Lung microvascular endothelial cell (primary cell): ENCODE results near the gene RTN3. TPM values are rescaled to one million over a fixed set of nuclear protein-coding genes. Genes with fewer than 3 reads are reported as not detected.
A peak's percentile ranks its signal among the peaks of the same experiment; 100 is the strongest.
"Not testable (repeated sequence)": the region's sequence is repeated elsewhere in the genome, so short reads cannot be mapped to it uniquely, and the experiment has no call there.

Experiments used
- DNase-seq, 2 donors: peaks; one replicate each; pipeline versions ENCODE4 v3.0.0 to v3.0.0-alpha.2; 2010; ENCODE audit warnings: low read depth in 2 of 2
- total RNA-seq: library from RNA; depleted of rRNA; stranded (reverse); fragments of >200 nt; gene quantifications from 2 replicates; pipeline ENCODE4 v1.2.1, GENCODE V29; 2014

RTN3 gene, protein sequence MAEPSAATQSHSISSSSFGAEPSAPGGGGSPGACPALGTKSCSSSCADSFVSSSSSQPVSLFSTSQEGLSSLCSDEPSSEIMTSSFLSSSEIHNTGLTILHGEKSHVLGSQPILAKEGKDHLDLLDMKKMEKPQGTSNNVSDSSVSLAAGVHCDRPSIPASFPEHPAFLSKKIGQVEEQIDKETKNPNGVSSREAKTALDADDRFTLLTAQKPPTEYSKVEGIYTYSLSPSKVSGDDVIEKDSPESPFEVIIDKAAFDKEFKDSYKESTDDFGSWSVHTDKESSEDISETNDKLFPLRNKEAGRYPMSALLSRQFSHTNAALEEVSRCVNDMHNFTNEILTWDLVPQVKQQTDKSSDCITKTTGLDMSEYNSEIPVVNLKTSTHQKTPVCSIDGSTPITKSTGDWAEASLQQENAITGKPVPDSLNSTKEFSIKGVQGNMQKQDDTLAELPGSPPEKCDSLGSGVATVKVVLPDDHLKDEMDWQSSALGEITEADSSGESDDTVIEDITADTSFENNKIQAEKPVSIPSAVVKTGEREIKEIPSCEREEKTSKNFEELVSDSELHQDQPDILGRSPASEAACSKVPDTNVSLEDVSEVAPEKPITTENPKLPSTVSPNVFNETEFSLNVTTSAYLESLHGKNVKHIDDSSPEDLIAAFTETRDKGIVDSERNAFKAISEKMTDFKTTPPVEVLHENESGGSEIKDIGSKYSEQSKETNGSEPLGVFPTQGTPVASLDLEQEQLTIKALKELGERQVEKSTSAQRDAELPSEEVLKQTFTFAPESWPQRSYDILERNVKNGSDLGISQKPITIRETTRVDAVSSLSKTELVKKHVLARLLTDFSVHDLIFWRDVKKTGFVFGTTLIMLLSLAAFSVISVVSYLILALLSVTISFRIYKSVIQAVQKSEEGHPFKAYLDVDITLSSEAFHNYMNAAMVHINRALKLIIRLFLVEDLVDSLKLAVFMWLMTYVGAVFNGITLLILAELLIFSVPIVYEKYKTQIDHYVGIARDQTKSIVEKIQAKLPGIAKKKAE
- total RNA-seq: 42.7 and 49.8 TPM in 2 replicates

DNA sequence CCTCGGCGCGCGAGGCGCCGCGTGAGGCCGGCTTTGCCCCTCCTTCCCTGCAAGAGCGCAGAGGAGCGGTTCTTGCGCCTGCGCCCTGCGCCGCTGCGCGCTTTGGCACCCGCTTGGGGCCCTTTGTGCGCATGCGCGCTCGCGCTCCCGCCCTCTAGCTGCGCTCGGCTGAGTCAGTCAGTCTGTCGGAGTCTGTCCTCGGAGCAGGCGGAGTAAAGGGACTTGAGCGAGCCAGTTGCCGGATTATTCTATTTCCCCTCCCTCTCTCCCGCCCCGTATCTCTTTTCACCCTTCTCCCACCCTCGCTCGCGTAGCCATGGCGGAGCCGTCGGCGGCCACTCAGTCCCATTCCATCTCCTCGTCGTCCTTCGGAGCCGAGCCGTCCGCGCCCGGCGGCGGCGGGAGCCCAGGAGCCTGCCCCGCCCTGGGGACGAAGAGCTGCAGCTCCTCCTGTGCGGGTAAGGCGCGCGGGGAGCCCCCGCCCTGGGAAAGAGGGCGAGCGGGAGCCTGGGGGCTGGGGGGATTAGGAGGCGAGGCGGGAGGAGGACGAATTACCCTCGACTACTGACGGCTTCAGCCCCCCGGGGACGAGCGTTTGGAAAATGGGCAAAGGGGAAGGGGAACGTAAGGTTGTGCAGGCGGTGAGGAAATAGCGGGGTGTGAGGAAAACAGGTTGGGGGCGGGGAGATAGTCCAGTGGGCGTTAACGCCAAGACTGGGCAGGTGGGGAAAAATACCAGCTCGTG is at the start of gene RTN3:
TSS of gene RTN3 (plus strand) at position 180 of the 745 bp plus-strand sequence. CDS start at position 317, 137 bp downstream.
- peak; percentile 98 to 99 for DNase-seq

DNA sequence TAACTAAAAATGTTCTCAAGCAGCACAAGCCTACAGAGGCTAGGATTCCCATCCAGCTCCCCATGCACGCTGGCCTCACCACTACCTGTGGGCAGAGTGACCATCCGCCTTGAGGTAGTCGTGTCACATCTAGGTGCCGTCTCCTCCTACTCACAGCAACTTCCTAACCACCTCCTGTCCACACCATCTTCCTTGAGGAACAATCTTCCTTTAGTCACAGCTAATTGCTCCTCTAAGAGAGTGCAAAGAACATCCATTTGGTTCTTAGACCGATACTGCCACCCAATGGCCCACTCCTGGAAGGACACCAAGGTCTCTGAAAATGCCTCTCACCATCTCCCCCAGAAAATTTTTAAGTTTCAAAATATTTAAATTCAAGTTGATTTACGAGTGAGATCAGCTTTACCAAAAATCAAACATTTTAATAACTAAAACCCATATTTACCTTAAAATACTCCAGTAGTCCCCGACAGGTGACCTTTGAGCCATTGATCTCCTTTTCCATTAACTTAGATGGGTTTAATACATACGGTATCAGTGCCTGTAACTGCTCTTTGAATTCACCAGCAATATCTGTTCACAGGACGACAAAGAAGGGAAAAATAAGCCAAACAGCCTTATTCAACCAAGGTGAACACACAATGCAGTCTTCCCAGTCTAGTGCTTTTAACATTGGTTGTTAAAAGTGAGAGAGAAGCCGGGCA is 45.4 kb upstream of the RTN3 start:
- peak; percentile 69 to 70 for DNase-seq

DNA sequence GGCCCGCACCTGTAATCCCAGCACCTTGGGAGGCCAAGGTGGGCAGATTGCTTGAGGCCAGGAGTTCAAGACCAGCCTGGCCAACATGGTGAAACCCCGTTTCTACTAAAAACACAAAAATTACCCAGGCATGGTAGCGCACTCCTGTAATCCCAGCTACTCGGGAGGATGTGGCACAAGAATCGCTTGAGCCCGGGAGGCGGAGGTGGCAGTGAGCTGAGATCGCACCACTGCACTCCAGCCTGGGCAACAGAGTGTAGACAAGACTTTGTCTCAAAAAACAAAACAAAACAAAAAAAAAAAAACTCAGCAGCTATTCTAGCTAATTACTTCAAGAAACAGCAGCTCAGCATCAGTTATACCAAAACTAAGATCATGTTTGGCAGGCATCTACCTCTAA is 42.9 kb upstream of the RTN3 start:
- not testable (repeated sequence) for DNase-seq

DNA sequence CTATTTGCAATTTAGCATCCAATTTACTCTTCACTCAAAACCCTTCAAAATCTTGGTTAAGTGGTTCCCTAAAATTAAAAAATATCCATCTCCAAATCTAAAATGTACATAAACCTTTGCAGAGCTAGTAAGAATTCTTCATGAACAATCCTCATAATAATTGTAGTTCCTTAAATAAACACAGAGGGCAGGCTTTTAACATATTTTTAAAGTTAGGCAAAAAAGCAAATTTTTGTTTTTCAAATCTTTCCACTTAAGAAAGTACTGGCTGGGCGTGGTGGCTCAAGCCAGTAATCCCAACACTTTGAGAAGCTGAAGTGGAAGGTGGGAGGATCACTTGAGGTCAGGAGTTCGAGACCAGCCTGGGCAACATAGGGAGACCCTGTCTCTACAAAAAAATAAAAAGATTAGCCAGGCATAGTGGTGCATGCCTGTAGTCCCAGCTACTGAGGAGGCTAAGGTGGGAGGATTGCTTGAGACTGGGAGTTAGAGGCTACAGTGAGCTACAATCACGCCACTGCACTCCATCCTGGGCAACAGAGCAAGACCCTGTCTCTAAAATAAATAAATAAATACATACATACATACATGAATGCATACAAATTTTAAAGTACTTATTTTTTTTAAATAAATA is 42.0 kb upstream of the RTN3 start:
- peak; percentile 12 to 21 for DNase-seq

DNA sequence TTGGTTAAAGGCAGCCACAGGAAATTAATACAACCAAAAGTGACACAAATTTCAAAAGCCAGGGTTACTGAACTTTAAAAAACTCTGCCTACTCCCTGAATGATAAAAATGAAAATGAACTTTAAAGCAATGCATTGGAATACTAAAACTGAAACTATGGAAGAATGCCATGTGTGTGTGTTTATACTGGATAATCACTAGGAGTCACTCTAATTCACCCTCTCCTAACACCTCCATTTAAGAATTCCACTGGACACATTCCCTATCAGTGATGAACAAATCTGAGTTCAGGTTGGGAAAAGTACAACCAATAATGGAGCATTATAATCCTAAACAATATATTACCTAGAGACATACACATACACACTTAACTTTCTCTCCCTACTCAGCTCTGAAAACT is 39.6 kb upstream of the RTN3 start:
- peak; percentile 21 to 58 for DNase-seq

- no peak for DNase-seq
These were observed 38.1 kb upstream of the RTN3 start for GRCh38 chr11:63643205-63643604.

- DNase-seq: peak in 1 of 2 donors; percentile 41
These were observed 28.6 kb upstream of the RTN3 start for GRCh38 chr11:63652671-63653070.

- no peak for DNase-seq
These were observed 20.3 kb upstream of the RTN3 start for GRCh38 chr11:63660972-63661371.

DNA sequence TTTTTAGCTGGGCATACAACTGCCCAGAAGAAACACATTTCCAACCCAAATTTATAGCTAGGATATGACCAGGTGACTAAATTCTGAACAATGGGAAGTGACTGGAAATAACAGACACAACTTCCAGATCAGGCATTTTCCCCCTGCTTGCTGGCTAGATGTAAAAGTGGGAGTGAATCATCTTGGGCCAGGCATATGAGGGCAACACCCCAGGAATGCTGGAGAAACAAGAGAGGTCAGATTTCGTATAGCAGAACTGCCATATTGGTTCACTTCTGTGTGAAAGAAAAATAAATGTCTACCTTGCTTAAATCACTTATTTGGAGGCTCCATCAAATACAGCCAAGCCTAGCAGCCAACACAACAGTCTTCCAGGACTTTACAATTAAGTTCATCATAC is 17.5 kb upstream of the RTN3 start:
- peak; percentile 26 to 73 for DNase-seq

- no peak for DNase-seq
These were observed 14.4 kb upstream of the RTN3 start for GRCh38 chr11:63666874-63667273.

- DNase-seq: peak in 1 of 2 donors; percentile 77
These were observed 13.1 kb upstream of the RTN3 start for GRCh38 chr11:63667995-63668795.

- no peak for DNase-seq
These were observed 11.2 kb upstream of the RTN3 start for GRCh38 chr11:63670096-63670432.

- DNase-seq: peak; percentile 52 to 64
These were observed 10.6 kb upstream of the RTN3 start for GRCh38 chr11:63670433-63671321.

DNA sequence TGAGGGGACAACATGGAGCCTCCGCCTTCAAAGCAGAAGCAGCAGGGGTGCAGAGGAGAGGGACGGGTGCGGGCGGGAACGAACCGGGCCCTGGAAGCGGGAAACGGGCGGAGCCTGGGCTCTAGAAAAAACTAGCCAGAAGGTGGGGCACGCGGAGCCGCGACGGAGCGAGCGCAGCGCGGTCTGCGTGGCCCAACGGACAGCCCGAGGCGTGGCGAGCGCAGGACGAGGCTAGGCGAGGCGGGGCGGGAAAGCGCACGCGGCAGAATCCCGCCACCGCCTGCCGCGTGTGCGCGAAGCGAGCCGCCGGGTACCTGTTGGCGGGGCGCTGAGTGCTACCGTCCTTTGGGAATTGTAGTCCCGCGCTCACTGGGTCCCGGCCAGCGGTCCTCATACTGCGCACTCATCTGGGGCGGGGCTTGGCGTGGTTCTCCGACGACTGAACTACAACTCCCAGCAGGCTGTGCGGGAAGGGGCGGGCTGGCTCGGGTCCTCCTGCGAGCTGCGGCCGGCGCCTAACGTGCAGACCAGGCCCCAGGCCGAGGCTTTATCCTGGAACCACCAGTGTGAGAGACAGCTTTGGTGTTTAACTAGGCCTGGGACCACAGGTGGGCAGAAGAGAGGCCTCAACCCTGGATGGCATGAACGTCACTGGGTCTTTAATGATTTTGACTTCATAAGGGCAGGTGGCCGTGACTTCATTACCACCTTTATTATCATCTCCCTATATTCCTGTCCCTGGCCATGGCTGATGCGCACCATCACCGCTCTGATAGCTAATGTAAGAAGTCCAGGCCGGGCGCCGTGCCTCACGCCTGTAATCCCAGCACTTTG is 9.8 kb upstream of the RTN3 start, which contains the start of gene ATL3:
TSS of gene ATL3 (minus strand) at position 55 of the 834 bp plus-strand sequence. CDS start at position 14, 41 bp downstream.
- peak; percentile 96 to 98 for DNase-seq

DNA sequence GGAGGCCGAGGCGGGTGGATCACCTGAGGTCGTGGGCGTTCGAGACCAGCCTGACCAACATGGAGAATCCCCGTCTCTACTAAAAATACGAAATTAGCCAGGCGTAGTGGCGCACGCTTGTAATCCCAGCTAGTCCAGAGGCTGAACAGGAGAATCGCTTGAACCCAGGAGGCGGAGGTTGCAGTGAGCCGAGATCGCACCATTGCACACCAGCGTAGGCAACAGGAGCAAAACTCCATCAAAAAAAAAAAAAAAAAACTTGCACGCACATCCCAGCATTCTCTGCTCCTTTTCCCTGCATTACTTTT is 9.2 kb upstream of the RTN3 start:
- DNase-seq: no peak

- no peak for DNase-seq
These were observed 8.3 kb upstream of the RTN3 start for GRCh38 chr11:63672936-63673539.

GRCh38 chr11:63673579-63673978 is 7.7 kb upstream of the RTN3 start:
- no peak for DNase-seq
